Measurements from ENCODE around the gene EMC9. TPM values are rescaled to one million over a fixed set of nuclear protein-coding genes. Genes with fewer than 3 reads are reported as not detected.

The EMC9 gene
- total RNA-seq, 4 donors from 2014 or later: 8.8 to 14.4 (median 12.2) TPM

DNA sequence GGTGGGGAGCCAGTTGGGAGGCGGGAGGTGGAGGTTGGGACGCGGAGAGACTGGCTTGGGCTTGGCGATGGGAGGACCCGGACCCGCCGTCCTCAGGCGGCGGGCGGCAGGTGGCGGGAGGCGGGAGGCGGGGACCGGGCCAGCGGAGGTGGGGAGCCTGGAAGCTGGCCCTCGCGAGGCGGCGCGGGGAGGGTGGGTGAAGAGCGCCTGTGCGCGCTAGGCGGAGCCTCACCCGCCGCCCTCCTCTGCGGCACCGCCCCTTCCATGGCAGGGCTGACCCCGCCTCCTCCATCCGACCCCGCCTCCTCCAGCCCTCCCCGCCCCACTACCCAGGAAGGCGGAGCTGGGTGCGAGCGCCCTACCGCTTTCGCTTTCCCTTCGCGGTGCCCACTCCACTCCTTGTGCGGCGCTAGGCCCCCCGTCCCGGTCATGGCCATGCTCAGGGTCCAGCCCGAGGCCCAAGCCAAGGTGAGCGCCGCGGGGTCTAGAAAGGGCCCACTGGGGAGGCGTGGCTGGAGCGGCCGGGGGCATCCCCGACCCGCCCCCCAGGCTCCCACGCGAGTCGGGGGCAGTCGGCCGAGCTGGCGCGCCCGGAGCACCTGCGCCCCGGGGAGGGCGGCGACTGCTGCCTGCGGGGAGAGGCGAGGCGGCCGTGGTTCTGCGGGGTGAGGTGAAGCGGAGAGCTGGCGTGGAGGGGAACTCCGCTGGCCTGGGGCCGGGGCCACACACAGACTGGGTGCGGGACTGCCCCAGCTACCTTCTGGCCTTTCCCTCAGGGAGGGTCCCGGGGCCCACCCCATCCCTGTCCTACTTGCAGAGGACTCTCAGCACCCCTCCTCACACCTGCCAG is 5.3 kb downstream of the EMC9 start, which contains the start of gene PSME1:
Gene PSME1 (plus strand): TSS at position 361 of the 850 bp plus-strand sequence. CDS start 69 bp downstream, at position 430.
- intact Hi-C loops (cut with DNase I): loop anchor here (1.0 kb wide), 1 partner anchor 22 kb away; the partner anchor contains the start of genes DCAF11 and NRL
- Histone ChIP-seq H3K4me3 (peak within 1 kb of the TSS; percentile 75 to 99 (median 94)), H3K9me3 (no peaks in the 10 kb centered on the region), H3K4me1 (peaks cover 53 to 63% (median 61%) of the 10 kb centered on the region in 4 donors), H3K36me3 (peaks cover 10 to 25% (median 24%) of the 10 kb centered on the region in 4 donors), H3K27ac (replicated peaks in 1 of 4) (peak within 1 kb of the TSS; percentile 89 to 96 (median 92)), H3K27me3 (no peaks in the 10 kb centered on the region)
- whole genome bisulfite sequencing: under 1% methylated on average over 17 of the region's 75 CpGs
- TF ChIP-seq POLR2AphosphoS5 (IDR thresholded peaks at IDR 0.05): peak; percentile 78 to 89
- TF ChIP-seq POLR2A (IDR thresholded peaks at IDR 0.05; ENCODE audit: low read depth): no peak
- TF ChIP-seq, protein P1, sequence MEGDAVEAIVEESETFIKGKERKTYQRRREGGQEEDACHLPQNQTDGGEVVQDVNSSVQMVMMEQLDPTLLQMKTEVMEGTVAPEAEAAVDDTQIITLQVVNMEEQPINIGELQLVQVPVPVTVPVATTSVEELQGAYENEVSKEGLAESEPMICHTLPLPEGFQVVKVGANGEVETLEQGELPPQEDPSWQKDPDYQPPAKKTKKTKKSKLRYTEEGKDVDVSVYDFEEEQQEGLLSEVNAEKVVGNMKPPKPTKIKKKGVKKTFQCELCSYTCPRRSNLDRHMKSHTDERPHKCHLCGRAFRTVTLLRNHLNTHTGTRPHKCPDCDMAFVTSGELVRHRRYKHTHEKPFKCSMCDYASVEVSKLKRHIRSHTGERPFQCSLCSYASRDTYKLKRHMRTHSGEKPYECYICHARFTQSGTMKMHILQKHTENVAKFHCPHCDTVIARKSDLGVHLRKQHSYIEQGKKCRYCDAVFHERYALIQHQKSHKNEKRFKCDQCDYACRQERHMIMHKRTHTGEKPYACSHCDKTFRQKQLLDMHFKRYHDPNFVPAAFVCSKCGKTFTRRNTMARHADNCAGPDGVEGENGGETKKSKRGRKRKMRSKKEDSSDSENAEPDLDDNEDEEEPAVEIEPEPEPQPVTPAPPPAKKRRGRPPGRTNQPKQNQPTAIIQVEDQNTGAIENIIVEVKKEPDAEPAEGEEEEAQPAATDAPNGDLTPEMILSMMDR (IDR thresholded peaks at IDR 0.05): peak in 2 of 3 experiments; percentile 2 to 26
- no peak for TF ChIP-seq EP300 (IDR thresholded peaks at IDR 0.05)
- peak; percentile 97 for DNase-seq (ENCODE audit: extremely low spot score)

GRCh38 chr14:24135584-24135833 is 5.9 kb downstream of the EMC9 start:
- 7% methylated on average over 9 of the region's 9 CpGs for WGBS
- Histone ChIP-seq H3K36me3 (peaks cover 10 to 25% (median 24%) of the 10 kb centered on the region in 4 donors), H3K27ac (replicated peaks in 1 of 4) (peak overlapping the region; percentile 89 to 96 (median 92)), H3K27me3 (no peaks in the 10 kb centered on the region), H3K4me1 (peaks cover 55 to 63% (median 57%) of the 10 kb centered on the region in 4 donors), H3K4me3 (peak overlapping the region; percentile 75 to 99 (median 94)), H3K9me3 (no peaks in the 10 kb centered on the region)
- intact Hi-C loops (cut with DNase I): no loop called here
- DNase-seq (ENCODE audit: extremely low spot score): no peak
- TF ChIP-seq, protein P1 (IDR thresholded peaks at IDR 0.05): no peak
- TF ChIP-seq EP300 (IDR thresholded peaks at IDR 0.05) (no peak), POLR2A (IDR thresholded peaks at IDR 0.05; ENCODE audit: low read depth) (no peak), POLR2AphosphoS5 (IDR thresholded peaks at IDR 0.05) (no peak)

GRCh38 chr14:24133735-24134134 is 7.7 kb downstream of the EMC9 start:
- peaks cover 6 to 16% (median 15%) of the 10 kb centered on the region in 4 donors for H3K36me3 ChIP-seq
- H3K27me3 ChIP-seq: no peaks in the 10 kb centered on the region
- no peak overlapping the region for H3K27ac ChIP-seq (replicated peaks in 1 of 4)
- no peak overlapping the region for H3K4me3 ChIP-seq
- H3K9me3 ChIP-seq: no peaks in the 10 kb centered on the region
- peaks cover 39 to 48% (median 41%) of the 10 kb centered on the region in 4 donors for H3K4me1 ChIP-seq
- intact Hi-C loops (cut with DNase I): no loop called here
- 96% methylated on average over 1 of the region's 1 CpG for WGBS
- TF ChIP-seq EP300 (IDR thresholded peaks at IDR 0.05): no peak
- TF ChIP-seq, protein P1 (IDR thresholded peaks at IDR 0.05): no peak
- TF ChIP-seq POLR2A (IDR thresholded peaks at IDR 0.05; ENCODE audit: low read depth): no peak
- no peak for TF ChIP-seq POLR2AphosphoS5 (IDR thresholded peaks at IDR 0.05)
- DNase-seq (ENCODE audit: extremely low spot score): no peak

- H3K27me3 ChIP-seq: no peaks in the 10 kb centered on the region
- intact Hi-C loops (cut with DNase I): no loop called here
- H3K27ac ChIP-seq (replicated peaks in 1 of 4): no peak overlapping the region
- no peaks in the 10 kb centered on the region for H3K9me3 ChIP-seq
- WGBS: 89% methylated on average over 2 of the region's 2 CpGs
- no peak for DNase-seq (ENCODE audit: extremely low spot score)
- peaks cover 32 to 45% (median 38%) of the 10 kb centered on the region in 4 donors for H3K4me1 ChIP-seq
- no peak overlapping the region for H3K4me3 ChIP-seq
- peaks cover 0 to 8% (median 8%) of the 10 kb centered on the region in 4 donors for H3K36me3 ChIP-seq
- TF ChIP-seq POLR2AphosphoS5 (IDR thresholded peaks at IDR 0.05) (no peak), POLR2A (IDR thresholded peaks at IDR 0.05; ENCODE audit: low read depth) (no peak), EP300 (IDR thresholded peaks at IDR 0.05) (no peak)
- TF ChIP-seq, protein P1 (IDR thresholded peaks at IDR 0.05): no peak
Measured at GRCh38 chr14:24132976-24133375, 8.4 kb downstream of the EMC9 start.
